ENCODE measurements around the gene RAE1.

RAE1 gene

DNA sequence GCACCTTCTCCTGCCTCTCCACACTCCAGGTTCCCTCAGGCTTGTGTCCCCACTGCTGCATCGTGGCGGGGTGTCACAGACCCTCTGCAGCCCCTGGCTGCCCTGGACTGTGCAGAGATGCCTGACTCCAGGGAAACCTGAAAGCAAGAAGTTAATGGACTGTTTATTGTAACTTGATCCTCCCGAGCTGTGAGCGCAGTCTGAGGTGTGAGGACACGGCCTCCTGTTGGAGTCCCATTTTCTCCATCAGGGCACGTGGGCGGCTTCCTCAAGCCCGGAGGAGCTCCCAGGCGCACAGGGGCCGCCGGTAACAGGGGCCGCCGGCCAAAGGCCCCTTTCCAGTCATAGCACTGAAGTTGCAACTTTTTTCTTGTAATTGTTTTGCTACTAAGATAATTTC lies 57.1 kb downstream of the RAE1 start:
- Histone ChIP-seq H3K27me3 (ENCODE audit: control insufficient read depth, insufficient read depth, low read length) (no peaks in the 10 kb centered on the region), H3K9ac (ENCODE audit: low read length) (no peak overlapping the region), H3K4me3 (ENCODE audit: low read length) (no peak overlapping the region), H3K27ac (ENCODE audit: low read length) (no peak overlapping the region), H3K4me1 (ENCODE audit: control insufficient read depth, low read depth, low read length) (no peaks in the 10 kb centered on the region), H3K9me3 (ENCODE audit: control insufficient read depth, low read depth, low read length) (no peaks in the 10 kb centered on the region), H3K36me3 (ENCODE audit: control insufficient read depth, low read depth, low read length) (peaks cover 39% of the 10 kb centered on the region)

DNA sequence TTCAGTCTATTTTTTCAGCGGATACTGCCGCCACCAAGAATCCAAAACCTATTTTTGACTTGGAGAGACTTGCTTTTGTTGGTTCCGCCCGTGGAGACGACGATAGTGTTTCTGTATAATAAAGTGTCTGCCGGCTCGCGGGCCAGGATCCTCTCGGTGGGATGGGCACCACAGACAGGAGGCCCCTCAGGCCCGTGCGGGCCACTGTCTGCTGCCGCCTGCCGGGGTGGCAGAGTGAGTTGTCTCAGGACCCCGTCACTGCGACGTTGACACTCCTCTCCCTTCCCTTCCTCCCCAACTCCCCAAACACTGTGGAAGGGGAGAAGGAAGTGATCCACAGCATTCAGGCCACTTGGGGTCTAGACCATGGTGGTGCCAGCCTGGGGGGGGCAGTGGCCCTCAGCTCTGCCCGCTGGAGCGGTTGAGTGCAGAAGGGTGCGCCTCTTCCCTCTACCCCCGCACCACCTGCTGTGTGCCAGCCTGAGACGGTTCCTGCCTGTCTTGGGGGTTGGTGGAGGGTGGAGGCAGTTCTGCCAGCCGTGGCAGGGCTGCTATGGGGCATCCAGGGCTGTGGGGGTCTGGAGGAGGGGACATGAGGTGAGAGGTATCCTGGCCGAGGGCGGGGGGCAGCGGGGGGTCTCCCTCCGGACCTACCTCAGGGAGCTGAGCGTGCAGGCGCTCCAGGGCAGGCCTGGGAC lies 57.6 kb downstream of the RAE1 start:
- Histone ChIP-seq H3K4me3 (ENCODE audit: low read length) (no peak overlapping the region), H3K9ac (ENCODE audit: low read length) (no peak overlapping the region), H3K27me3 (ENCODE audit: control insufficient read depth, insufficient read depth, low read length) (no peaks in the 10 kb centered on the region), H3K9me3 (ENCODE audit: control insufficient read depth, low read depth, low read length) (no peaks in the 10 kb centered on the region), H3K4me1 (ENCODE audit: control insufficient read depth, low read depth, low read length) (no peaks in the 10 kb centered on the region), H3K36me3 (ENCODE audit: control insufficient read depth, low read depth, low read length) (peaks cover 39% of the 10 kb centered on the region), H3K27ac (ENCODE audit: low read length) (no peak overlapping the region)

GRCh38 chr20:57409316-57409671 lies 58.2 kb downstream of the RAE1 start:
- Histone ChIP-seq H3K9ac (ENCODE audit: low read length) (no peak overlapping the region), H3K27ac (ENCODE audit: low read length) (no peak overlapping the region), H3K36me3 (ENCODE audit: control insufficient read depth, low read depth, low read length) (peaks cover 33% of the 10 kb centered on the region), H3K4me1 (ENCODE audit: control insufficient read depth, low read depth, low read length) (no peaks in the 10 kb centered on the region), H3K9me3 (ENCODE audit: control insufficient read depth, low read depth, low read length) (no peaks in the 10 kb centered on the region), H3K27me3 (ENCODE audit: control insufficient read depth, insufficient read depth, low read length) (no peaks in the 10 kb centered on the region), H3K4me3 (ENCODE audit: low read length) (no peak overlapping the region)

DNA sequence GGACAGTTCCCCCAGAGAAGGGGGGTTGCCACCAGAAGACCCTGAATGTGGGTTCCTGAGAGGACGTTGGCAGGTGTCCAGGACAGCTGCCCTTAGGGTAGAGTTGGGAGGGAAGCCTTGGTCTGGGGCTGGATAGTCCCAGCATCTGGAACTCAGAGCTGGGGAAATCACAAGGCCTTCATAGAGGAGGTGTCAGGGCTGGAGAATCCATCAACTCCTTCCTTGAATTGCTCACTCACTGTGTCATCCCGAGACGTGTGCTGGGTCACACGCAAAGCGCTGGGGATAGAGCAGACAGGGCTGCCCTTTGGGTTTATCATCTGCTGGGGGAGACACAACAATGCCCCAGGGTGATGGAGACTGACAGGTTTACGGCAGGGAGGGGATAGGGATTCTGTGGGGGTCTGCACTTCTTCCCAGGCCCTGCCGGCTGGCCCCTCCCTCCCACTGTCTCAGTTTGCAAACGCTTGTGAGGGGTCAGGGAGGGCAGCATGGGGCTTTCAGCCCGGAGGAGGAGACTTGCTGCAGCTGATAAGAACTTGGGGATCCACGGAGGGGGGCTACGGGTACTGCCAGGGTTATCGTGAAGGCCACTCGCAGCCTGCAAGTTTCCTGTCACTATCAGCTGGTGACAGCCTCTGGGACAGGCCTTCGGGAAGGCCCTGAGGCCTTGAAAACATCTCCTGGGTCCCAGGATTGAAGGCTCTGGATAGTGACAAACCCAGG lies 58.8 kb downstream of the RAE1 start:
- peaks cover 33% of the 10 kb centered on the region for H3K36me3 ChIP-seq (ENCODE audit: control insufficient read depth, low read depth, low read length)
- no peaks in the 10 kb centered on the region for H3K9me3 ChIP-seq (ENCODE audit: control insufficient read depth, low read depth, low read length)
- H3K4me1 ChIP-seq (ENCODE audit: control insufficient read depth, low read depth, low read length) = no peaks in the 10 kb centered on the region
- no peak overlapping the region for H3K4me3 ChIP-seq (ENCODE audit: low read length)
- no peak overlapping the region for H3K9ac ChIP-seq (ENCODE audit: low read length)
- no peak overlapping the region for H3K27ac ChIP-seq (ENCODE audit: low read length)
- H3K27me3 ChIP-seq (ENCODE audit: control insufficient read depth, insufficient read depth, low read length) = no peaks in the 10 kb centered on the region

GRCh38 chr20:57410398-57410920 lies 59.4 kb downstream of the RAE1 start:
- H3K27ac ChIP-seq (ENCODE audit: low read length) = no peak overlapping the region

DNA sequence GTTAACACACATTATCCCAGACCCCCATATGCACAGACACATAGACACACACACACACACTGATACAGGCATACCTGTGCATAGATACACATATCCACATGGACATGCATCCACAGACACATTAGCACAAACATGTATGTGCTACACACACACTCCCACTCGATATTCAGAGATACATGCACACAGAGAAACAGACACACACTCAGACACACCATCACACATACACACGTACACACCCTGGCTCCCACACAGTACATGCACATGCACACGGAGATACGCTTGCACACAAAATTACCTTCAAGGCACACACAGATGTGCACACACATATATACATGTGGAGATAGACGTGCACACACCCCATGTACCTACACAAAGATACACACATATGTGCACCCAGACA lies 59.9 kb downstream of the RAE1 start:
- H3K36me3 ChIP-seq (ENCODE audit: control insufficient read depth, low read depth, low read length) = peaks cover 30% of the 10 kb centered on the region
- H3K9me3 ChIP-seq (ENCODE audit: control insufficient read depth, low read depth, low read length) = no peaks in the 10 kb centered on the region
- H3K4me1 ChIP-seq (ENCODE audit: control insufficient read depth, low read depth, low read length) = no peaks in the 10 kb centered on the region
- H3K27ac ChIP-seq (ENCODE audit: low read length) = no peak overlapping the region
- H3K9ac ChIP-seq (ENCODE audit: low read length) = no peak overlapping the region
- H3K4me3 ChIP-seq (ENCODE audit: low read length) = no peak overlapping the region
- no peaks in the 10 kb centered on the region for H3K27me3 ChIP-seq (ENCODE audit: control insufficient read depth, insufficient read depth, low read length)

More at GRCh38 chr20:57410398-57410920, 59.4 kb downstream of the RAE1 start:
- Histone ChIP-seq H3K4me1 (ENCODE audit: control insufficient read depth, low read depth, low read length) (no peaks in the 10 kb centered on the region), H3K9me3 (ENCODE audit: control insufficient read depth, low read depth, low read length) (no peaks in the 10 kb centered on the region), H3K36me3 (ENCODE audit: control insufficient read depth, low read depth, low read length) (peaks cover 33% of the 10 kb centered on the region), H3K27me3 (ENCODE audit: control insufficient read depth, insufficient read depth, low read length) (no peaks in the 10 kb centered on the region), H3K4me3 (ENCODE audit: low read length) (no peak overlapping the region), H3K9ac (ENCODE audit: low read length) (no peak overlapping the region)

DNA sequence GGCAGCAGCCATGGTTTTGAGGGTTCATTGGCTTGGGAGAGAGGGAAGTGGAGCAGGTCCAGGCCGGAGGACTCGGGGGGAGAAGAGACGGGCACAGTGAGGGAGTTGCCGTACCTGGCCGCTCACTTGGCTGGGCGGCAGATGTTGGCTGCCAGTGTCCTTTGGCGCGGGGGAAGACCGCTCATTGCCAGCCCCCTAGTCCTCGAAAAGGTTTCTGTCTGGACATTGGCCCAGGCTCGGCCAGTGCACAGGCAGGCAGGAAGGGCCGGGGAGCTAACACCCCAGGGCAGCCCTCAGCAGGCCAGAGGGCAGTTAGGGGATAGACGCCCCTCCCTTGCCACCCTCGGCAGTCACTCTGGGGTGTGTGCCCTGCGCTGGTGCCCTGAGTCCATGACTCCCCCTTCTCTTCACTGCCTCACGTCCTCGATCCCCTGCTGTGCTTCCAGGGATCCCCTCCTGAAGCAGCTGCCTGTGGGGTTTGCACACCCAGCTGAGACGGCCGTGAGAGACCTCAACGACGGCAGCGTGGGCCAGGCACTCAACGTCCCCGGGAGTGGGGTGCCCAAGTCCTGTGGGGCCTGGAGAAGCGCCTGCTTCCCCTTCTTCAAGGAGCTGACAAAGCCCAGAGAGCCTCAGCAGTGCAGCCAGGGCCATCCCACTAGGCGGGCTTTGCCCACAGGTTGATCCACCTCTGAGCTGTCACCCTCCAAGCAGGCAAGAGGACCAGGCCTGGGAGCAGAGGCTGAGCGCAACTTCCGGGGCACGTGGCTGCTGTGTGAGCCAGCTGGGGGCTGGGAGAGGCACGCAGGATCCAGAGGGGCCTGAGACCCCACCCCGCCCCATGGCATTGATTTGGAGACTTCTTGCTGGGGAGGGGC lies 60.6 kb downstream of the RAE1 start:
- H3K4me1 ChIP-seq (ENCODE audit: control insufficient read depth, low read depth, low read length) = no peaks in the 10 kb centered on the region
- no peak overlapping the region for H3K4me3 ChIP-seq (ENCODE audit: low read length)
- H3K9ac ChIP-seq (ENCODE audit: low read length) = no peak overlapping the region
- H3K27me3 ChIP-seq (ENCODE audit: control insufficient read depth, insufficient read depth, low read length) = no peaks in the 10 kb centered on the region
- peaks cover 25% of the 10 kb centered on the region for H3K36me3 ChIP-seq (ENCODE audit: control insufficient read depth, low read depth, low read length)
- H3K27ac ChIP-seq (ENCODE audit: low read length) = no peak overlapping the region
- no peaks in the 10 kb centered on the region for H3K9me3 ChIP-seq (ENCODE audit: control insufficient read depth, low read depth, low read length)

DNA sequence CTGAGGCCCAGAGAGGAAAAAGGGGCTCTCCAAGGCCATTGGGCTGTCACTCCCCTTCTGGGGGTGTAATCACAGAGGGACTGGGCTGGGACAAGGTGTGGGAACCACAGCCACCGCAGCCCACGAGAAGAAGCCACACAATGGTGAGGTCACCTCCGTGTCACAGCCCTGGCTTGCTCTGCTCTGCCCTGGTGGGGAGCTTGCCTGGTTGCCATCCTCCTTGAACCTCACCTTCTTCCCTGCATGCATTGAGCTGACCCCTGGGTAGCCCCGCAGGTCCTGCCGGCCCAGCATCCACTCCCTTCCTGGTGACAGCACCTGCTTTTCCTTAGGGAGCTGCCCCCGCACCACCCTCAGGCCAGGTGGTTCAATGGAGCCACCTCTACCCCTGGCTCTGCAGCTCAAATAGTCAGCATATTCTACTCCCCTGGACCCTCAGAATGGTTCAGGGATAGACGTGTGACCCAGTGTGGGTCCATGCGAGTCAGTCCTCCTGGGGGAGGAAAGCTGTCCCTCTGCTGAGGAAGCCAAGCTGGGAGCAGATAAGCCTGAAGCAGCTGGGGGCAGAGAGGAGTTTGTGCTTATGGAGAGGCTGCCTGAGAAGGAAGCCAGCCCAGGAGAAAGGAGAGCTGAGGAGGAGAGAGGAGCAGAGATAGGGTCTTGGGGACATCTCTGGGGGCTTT lies 61.4 kb downstream of the RAE1 start:
- H3K36me3 ChIP-seq (ENCODE audit: control insufficient read depth, low read depth, low read length) = peaks cover 18% of the 10 kb centered on the region
- no peak overlapping the region for H3K9ac ChIP-seq (ENCODE audit: low read length)
- H3K27ac ChIP-seq (ENCODE audit: low read length) = no peak overlapping the region
- H3K27me3 ChIP-seq (ENCODE audit: control insufficient read depth, insufficient read depth, low read length) = no peaks in the 10 kb centered on the region
- H3K4me1 ChIP-seq (ENCODE audit: control insufficient read depth, low read depth, low read length) = no peaks in the 10 kb centered on the region
- no peaks in the 10 kb centered on the region for H3K9me3 ChIP-seq (ENCODE audit: control insufficient read depth, low read depth, low read length)
- H3K4me3 ChIP-seq (ENCODE audit: low read length) = no peak overlapping the region

DNA sequence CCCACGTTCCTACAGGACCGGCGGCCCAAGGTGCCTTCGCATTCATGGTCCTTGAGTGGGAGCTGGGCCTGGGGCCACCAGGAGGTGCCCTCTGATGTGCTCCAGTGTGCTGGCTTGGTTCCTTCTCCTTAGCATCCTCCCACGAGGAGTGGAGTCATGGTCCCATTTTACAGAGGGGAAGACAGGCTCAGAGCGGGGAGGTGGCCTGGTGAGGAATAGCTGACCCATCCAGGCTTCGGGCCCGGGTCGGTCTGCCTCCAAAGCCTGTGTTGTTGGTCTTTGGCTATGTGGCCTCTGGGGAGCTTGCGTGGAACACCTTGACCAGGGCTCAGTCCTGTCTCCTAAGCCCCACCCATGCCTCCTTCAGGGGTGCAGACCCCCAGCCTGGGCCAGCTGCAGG lies 62.9 kb downstream of the RAE1 start:
- H3K4me1 ChIP-seq (ENCODE audit: control insufficient read depth, low read depth, low read length) = no peaks in the 10 kb centered on the region
- H3K9ac ChIP-seq (ENCODE audit: low read length) = no peak overlapping the region

GRCh38 chr20:57414867-57415592 lies 64.0 kb downstream of the RAE1 start:
- H3K4me3 ChIP-seq (ENCODE audit: low read length) = no peak overlapping the region
- H3K27me3 ChIP-seq (ENCODE audit: control insufficient read depth, insufficient read depth, low read length) = no peaks in the 10 kb centered on the region
- no peak overlapping the region for H3K27ac ChIP-seq (ENCODE audit: low read length)
- H3K36me3 ChIP-seq (ENCODE audit: control insufficient read depth, low read depth, low read length) = no peaks in the 10 kb centered on the region
- no peaks in the 10 kb centered on the region for H3K9me3 ChIP-seq (ENCODE audit: control insufficient read depth, low read depth, low read length)
- H3K4me1 ChIP-seq (ENCODE audit: control insufficient read depth, low read depth, low read length) = no peaks in the 10 kb centered on the region
- no peak overlapping the region for H3K9ac ChIP-seq (ENCODE audit: low read length)

More for the DNA sequence above, 62.9 kb downstream of the RAE1 start:
- Histone ChIP-seq H3K27me3 (ENCODE audit: control insufficient read depth, insufficient read depth, low read length) (no peaks in the 10 kb centered on the region), H3K27ac (ENCODE audit: low read length) (no peak overlapping the region), H3K9me3 (ENCODE audit: control insufficient read depth, low read depth, low read length) (no peaks in the 10 kb centered on the region), H3K4me3 (ENCODE audit: low read length) (no peak overlapping the region), H3K36me3 (ENCODE audit: control insufficient read depth, low read depth, low read length) (peaks cover 3% of the 10 kb centered on the region)
